ENCODE data around the gene NUP85. TPM values are rescaled to one million over a fixed set of nuclear protein-coding genes. Genes with fewer than 3 reads are reported as not detected.
A peak's percentile ranks its signal among the peaks of the same experiment; 100 is the strongest.

NUP85 gene
- total RNA-seq, 1 donor from 2014 or later: 63.7 TPM

- TF ChIP-seq CTCF (IDR thresholded peaks at IDR 0.05): no peak
- Histone ChIP-seq H3K27me3 (no peaks in the 10 kb centered on the region), H3K9me3 (no peaks in the 10 kb centered on the region), H3K4me1 (peaks cover 24% of the 10 kb centered on the region), H3K36me3 (peaks cover 26% of the 10 kb centered on the region), H3K4me3 (peak overlapping the region; percentile 98), H3K27ac (peak overlapping the region; percentile 97)
- DNase-seq (peak; percentile 64), ATAC-seq (no peak)
- intact Hi-C loops (cut with DNase I): no loop called here
These were observed 23.7 kb upstream of the NUP85 start for GRCh38 chr17:75181608-75182318.

- no peaks in the 10 kb centered on the region for H3K27me3 ChIP-seq
- H3K9me3 ChIP-seq: no peaks in the 10 kb centered on the region
- intact Hi-C loops (cut with DNase I): no loop called here
- H3K36me3 ChIP-seq: peaks cover 21% of the 10 kb centered on the region
- H3K4me3 ChIP-seq: peak overlapping the region; percentile 98
- H3K4me1 ChIP-seq: peaks cover 24% of the 10 kb centered on the region
- ATAC-seq: no peak
- no peak for DNase-seq
- H3K27ac ChIP-seq: peak overlapping the region; percentile 97
- peak; percentile 44 for TF ChIP-seq CTCF (IDR thresholded peaks at IDR 0.05)
These were observed 23.2 kb upstream of the NUP85 start for GRCh38 chr17:75182319-75182568.

- peaks cover 24% of the 10 kb centered on the region for H3K4me1 ChIP-seq
- intact Hi-C loops (cut with DNase I): no loop called here
- ATAC-seq (peak; percentile 98), DNase-seq (peak; percentile 97)
- no peak for TF ChIP-seq CTCF (IDR thresholded peaks at IDR 0.05)
- H3K27ac ChIP-seq: peak within 1 kb of the TSS; percentile 97
- peak within 1 kb of the TSS; percentile 98 for H3K4me3 ChIP-seq
- H3K27me3 ChIP-seq: no peaks in the 10 kb centered on the region
- H3K9me3 ChIP-seq: no peaks in the 10 kb centered on the region
- peaks cover 18% of the 10 kb centered on the region for H3K36me3 ChIP-seq
These were observed 22.7 kb upstream of the NUP85 start, which contains the start of gene SUMO2 for GRCh38 chr17:75182569-75183436. SUMO2 (minus strand) TSS chr17:75182959; CDS start chr17:75182834, 125 bp downstream.

- no peak for TF ChIP-seq CTCF (IDR thresholded peaks at IDR 0.05)
- Histone ChIP-seq H3K4me3 (no peak overlapping the region), H3K9me3 (no peaks in the 10 kb centered on the region), H3K36me3 (peaks cover 9% of the 10 kb centered on the region), H3K4me1 (peaks cover 24% of the 10 kb centered on the region), H3K27me3 (no peaks in the 10 kb centered on the region), H3K27ac (peak overlapping the region; percentile 97)
- ATAC-seq (no peak), DNase-seq (no peak)
- intact Hi-C loops (cut with DNase I): no loop called here
These were observed 21.2 kb upstream of the NUP85 start for GRCh38 chr17:75183999-75184884.

DNA sequence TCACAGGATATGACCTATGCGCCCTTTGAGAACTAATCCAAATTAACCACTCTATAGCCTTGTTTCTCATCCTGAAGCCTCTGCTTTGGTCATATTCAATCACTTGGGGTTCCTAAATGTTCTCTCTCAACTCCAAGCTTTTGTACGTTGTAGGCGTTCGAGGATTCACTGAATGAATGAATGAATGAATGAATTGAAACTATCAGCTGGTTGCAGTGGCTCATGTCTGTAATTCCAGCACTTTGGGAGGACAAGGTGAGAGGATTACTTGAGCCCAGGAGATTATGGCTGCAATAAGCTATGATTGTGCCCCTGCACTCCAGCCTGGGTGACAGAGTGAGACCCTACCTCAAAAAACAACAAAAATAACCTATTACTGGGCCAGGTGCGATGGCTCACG, 16.9 kb upstream of the NUP85 start:
- TF ChIP-seq CTCF (IDR thresholded peaks at IDR 0.05): no peak
- Histone ChIP-seq H3K27me3 (no peaks in the 10 kb centered on the region), H3K4me3 (no peak overlapping the region), H3K9me3 (no peaks in the 10 kb centered on the region), H3K4me1 (peaks cover 2% of the 10 kb centered on the region), H3K36me3 (no peaks in the 10 kb centered on the region), H3K27ac (no peak overlapping the region)
- intact Hi-C loops (cut with DNase I): no loop called here
- DNase-seq (no peak), ATAC-seq (no peak)
